ENCODE measurements around the gene RIPPLY1. TPM values are rescaled to one million over a fixed set of nuclear protein-coding genes. Genes with fewer than 3 reads are reported as not detected.

Gene RIPPLY1
- total RNA-seq, 4 donors from 2014 or later = not detected

DNA sequence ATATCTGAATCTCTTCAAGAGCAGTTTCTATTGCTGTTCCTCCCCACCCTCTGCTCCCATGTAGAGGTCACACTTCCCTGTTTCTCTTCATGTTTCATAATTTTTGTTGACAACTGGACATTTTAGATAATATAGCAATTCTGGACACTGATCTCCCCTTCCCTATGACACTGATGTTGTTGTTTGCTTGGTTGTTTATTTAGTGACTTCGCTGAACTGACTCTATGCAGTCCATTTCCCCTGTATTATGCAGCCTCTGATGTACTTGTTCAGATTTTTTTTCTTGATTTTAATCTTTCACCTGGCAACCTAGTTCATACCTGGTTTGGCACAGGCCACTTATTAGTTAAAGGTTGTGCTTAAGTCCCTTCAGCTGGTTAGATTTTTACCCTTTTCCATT lies 46.2 kb upstream of the RIPPLY1 start:
- Histone ChIP-seq H3K36me3 (no peaks in the 10 kb centered on the region), H3K9me3 (no peaks in the 10 kb centered on the region), H3K27ac (peak overlapping the region in 2 of 4 donors; percentile 66 to 79), H3K4me3 (no peak overlapping the region), H3K4me1 (peaks cover 0 to 9% (median 0%) of the 10 kb centered on the region in 4 donors), H3K27me3 (peaks cover 0 to 4% of the 10 kb centered on the region in 2 donors)
- TF ChIP-seq POLR2A (IDR thresholded peaks at IDR 0.05) = no peak
- 70 to 91% methylated on average over 1 of the region's 1 CpG for WGBS, 2 donors
- no peak for DNase-seq (ENCODE audit: low spot score in 2 of 2)

DNA sequence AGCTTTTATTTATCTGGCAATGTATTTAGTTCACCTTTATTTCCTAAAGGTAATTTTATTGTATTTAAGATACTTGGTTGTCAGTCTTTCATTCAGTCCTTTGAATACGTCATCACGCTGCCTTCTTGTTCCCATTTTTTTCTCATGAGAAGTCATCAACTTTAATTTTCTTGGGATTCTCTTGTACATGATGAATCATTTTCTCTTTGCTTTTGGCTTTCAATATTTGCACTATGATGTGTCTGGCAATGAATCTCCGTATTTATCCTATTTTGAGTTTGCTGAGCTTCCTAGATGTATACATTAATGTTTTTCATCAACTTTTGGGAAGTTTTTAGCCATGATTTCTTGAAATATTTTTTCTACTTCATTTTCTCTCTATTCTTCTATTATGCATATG lies 45.5 kb upstream of the RIPPLY1 start:
- H3K36me3 ChIP-seq = no peaks in the 10 kb centered on the region
- H3K9me3 ChIP-seq = no peaks in the 10 kb centered on the region
- TF ChIP-seq EP300 (IDR thresholded peaks at IDR 0.05) (no peak), POLR2A (IDR thresholded peaks at IDR 0.05) (no peak)
- TF ChIP-seq, protein P1, sequence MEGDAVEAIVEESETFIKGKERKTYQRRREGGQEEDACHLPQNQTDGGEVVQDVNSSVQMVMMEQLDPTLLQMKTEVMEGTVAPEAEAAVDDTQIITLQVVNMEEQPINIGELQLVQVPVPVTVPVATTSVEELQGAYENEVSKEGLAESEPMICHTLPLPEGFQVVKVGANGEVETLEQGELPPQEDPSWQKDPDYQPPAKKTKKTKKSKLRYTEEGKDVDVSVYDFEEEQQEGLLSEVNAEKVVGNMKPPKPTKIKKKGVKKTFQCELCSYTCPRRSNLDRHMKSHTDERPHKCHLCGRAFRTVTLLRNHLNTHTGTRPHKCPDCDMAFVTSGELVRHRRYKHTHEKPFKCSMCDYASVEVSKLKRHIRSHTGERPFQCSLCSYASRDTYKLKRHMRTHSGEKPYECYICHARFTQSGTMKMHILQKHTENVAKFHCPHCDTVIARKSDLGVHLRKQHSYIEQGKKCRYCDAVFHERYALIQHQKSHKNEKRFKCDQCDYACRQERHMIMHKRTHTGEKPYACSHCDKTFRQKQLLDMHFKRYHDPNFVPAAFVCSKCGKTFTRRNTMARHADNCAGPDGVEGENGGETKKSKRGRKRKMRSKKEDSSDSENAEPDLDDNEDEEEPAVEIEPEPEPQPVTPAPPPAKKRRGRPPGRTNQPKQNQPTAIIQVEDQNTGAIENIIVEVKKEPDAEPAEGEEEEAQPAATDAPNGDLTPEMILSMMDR (IDR thresholded peaks at IDR 0.05) = no peak
- 77 to 78% methylated on average over 3 of the region's 3 CpGs for WGBS, 2 donors
- H3K4me1 ChIP-seq = peaks cover 0 to 9% (median 0%) of the 10 kb centered on the region in 4 donors
- H3K27me3 ChIP-seq = peaks cover 0 to under 1% of the 10 kb centered on the region in 2 donors
- peak overlapping the region in 1 of 4 donors; percentile 13 for H3K27ac ChIP-seq
- no peak overlapping the region for H3K4me3 ChIP-seq
- DNase-seq (ENCODE audit: low spot score in 2 of 2) = no peak

DNA sequence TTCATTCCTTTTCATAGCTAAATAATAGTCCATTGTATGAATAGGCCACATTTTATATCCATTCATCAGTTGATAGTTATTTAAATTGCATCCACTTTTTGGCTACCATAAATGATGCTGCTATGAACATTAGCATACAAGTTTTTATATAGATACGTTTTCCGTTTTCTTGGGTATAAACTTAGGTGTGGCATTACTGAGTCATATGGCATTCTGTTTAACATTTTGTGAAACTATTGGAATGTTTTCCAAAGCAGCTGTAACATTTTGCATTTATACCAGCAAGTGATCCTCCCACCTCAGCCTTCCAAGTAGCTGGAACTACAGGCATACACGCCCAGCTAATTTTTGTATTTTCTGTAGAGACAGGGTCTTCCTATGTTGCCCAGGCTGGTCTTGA lies 43.3 kb upstream of the RIPPLY1 start:
- DNase-seq (ENCODE audit: low spot score in 2 of 2) = no peak
- H3K9me3 ChIP-seq = no peaks in the 10 kb centered on the region
- TF ChIP-seq EP300 (IDR thresholded peaks at IDR 0.05) = no peak
- TF ChIP-seq, protein P1 (IDR thresholded peaks at IDR 0.05) = no peak
- no peak for TF ChIP-seq POLR2A (IDR thresholded peaks at IDR 0.05)
- peaks cover 0 to 9% (median 0%) of the 10 kb centered on the region in 4 donors for H3K4me1 ChIP-seq
- H3K27me3 ChIP-seq = no peaks in the 10 kb centered on the region
- no peak overlapping the region for H3K27ac ChIP-seq
- WGBS, 2 donors = 88% methylated on average over 3 of the region's 3 CpGs
- peaks cover 0 to 16% (median 0%) of the 10 kb centered on the region in 3 donors for H3K36me3 ChIP-seq
- no peak overlapping the region for H3K4me3 ChIP-seq

DNA sequence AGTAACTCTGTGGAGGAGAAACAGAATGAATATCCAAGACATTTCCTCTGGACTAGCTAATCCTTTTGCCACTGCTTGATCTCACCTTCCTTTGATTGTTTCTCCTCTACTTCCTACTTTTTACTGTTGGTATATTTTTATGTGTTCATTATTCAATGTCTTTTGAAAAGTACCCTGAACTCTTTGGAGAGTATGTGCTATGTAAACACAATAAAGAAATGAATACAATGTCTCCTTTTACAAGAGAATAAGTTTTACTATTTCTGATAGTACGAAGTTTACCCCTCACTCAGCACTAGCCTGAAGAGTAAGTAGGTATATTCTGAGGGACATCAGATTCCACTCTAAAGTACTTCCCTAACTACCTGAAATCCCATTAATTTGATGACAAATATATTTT lies 36.9 kb upstream of the RIPPLY1 start:
- peaks cover 0 to 28% (median 0%) of the 10 kb centered on the region in 3 donors for H3K36me3 ChIP-seq
- H3K27me3 ChIP-seq = peaks cover 0 to 6% of the 10 kb centered on the region in 2 donors
- no peak overlapping the region for H3K27ac ChIP-seq
- no peaks in the 10 kb centered on the region for H3K4me1 ChIP-seq
- no peak overlapping the region for H3K4me3 ChIP-seq
- TF ChIP-seq, protein P1 (IDR thresholded peaks at IDR 0.05) = no peak
- TF ChIP-seq POLR2A (IDR thresholded peaks at IDR 0.05) (no peak), EP300 (IDR thresholded peaks at IDR 0.05) (no peak)
- 68 to 74% methylated on average over 1 of the region's 1 CpG for WGBS, 2 donors
- DNase-seq (ENCODE audit: low spot score in 2 of 2) = no peak
- H3K9me3 ChIP-seq = no peaks in the 10 kb centered on the region

DNA sequence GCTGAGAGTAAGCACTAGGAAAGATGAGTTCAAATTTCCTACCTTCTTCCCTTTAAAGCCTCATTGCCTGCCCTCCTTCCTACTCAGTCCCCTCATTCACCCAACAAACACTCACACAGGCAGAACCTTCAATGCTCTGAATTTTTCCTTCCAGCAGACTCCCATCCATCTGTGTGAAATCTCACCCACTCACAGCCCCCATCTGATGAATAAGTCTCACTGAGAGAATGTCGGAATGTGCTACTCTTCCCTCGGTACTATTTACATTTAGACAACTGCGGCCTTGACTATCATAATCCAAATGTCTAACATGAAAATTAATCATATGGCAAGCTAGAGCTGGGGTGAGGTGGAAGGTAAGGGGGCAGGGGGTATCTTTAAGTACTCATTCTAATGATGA lies 36.4 kb upstream of the RIPPLY1 start:
- H3K36me3 ChIP-seq = peaks cover 0 to 28% (median 0%) of the 10 kb centered on the region in 3 donors
- no peak for DNase-seq (ENCODE audit: low spot score in 2 of 2)
- TF ChIP-seq POLR2A (IDR thresholded peaks at IDR 0.05) = no peak
- TF ChIP-seq EP300 (IDR thresholded peaks at IDR 0.05) = no peak
- TF ChIP-seq, protein P1 (IDR thresholded peaks at IDR 0.05) = no peak

DNA sequence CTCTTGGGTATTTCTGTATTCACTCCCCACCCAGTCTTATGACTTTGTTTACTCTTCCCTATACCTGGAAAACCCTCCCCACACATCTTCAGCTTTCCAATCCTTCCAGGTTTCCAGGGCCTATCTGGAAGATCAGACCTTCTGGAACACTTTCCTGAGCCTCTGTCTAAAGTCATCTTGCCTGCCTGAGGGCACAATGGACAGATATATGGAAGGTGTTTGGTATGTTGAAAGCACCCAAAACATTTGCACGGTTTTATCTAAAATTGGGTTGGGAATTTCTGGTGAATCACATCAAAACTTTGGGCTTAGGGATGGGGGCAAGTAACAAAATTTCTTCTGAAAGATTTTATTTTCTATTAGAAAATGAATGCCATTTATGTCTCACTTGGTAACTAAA lies 33.1 kb upstream of the RIPPLY1 start:
- Histone ChIP-seq H3K4me3 (no peak overlapping the region), H3K27me3 (peaks cover 0 to 6% of the 10 kb centered on the region in 2 donors), H3K4me1 (peaks cover 0 to 9% (median 4%) of the 10 kb centered on the region in 4 donors), H3K27ac (no peak overlapping the region), H3K9me3 (no peaks in the 10 kb centered on the region), H3K36me3 (peaks cover 0 to 10% (median 0%) of the 10 kb centered on the region in 3 donors)
- TF ChIP-seq POLR2A (IDR thresholded peaks at IDR 0.05) (no peak), EP300 (IDR thresholded peaks at IDR 0.05) (no peak)
- TF ChIP-seq, protein P1 (IDR thresholded peaks at IDR 0.05) = no peak
- WGBS, 2 donors = 59 to 86% methylated on average over 1 of the region's 1 CpG
- no peak for DNase-seq (ENCODE audit: low spot score in 2 of 2)

More for the DNA sequence above, 36.4 kb upstream of the RIPPLY1 start:
- H3K27ac ChIP-seq = no peak overlapping the region
- no peaks in the 10 kb centered on the region for H3K9me3 ChIP-seq
- H3K4me1 ChIP-seq = no peaks in the 10 kb centered on the region
- peaks cover 0 to 6% of the 10 kb centered on the region in 2 donors for H3K27me3 ChIP-seq
- no peak overlapping the region for H3K4me3 ChIP-seq
- 52 to 73% methylated on average over 3 of the region's 3 CpGs for whole genome bisulfite sequencing, 2 donors

Data from tibial nerve (tissue), 4 donors.